K562 (cell line): Measurements from ENCODE around the gene RAB31. TPM values are rescaled to one million over a fixed set of nuclear protein-coding genes. Genes with fewer than 3 reads are reported as not detected.
A peak's percentile ranks its signal among the peaks of the same experiment; 100 is the strongest.

ENCODE experiments used
- ARNT ChIP-seq, 2 experiments: fragments of 450-650 bp; IDR thresholded peaks; 2 replicates each; pipeline ENCODE4 v1.6.1; 2016; ENCODE audit warnings: mild to moderate bottlenecking in 1 of 2
- BRCA1 ChIP-seq, 2 experiments: fragments of 450-650 bp in 1 of 2; sonication (generic) in 1 of 2; formaldehyde crosslinking in 1 of 2; IDR thresholded peaks; 2 replicates each; pipeline versions ENCODE4 v1.5.0 to v1.6.1; 2017 to 2020; ENCODE audit warnings: mild to moderate bottlenecking in 1 of 2, missing genetic modification reagents in 1 of 2
- CTCF ChIP-seq, 3 experiments: IDR thresholded peaks in 2 of 3; conservative IDR thresholded peaks in 1 of 3; 2 replicates each; pipeline ENCODE4 v1.5.1; 2011 to 2012; ENCODE audit warnings: low read length in 3 of 3, mild to moderate bottlenecking in 3 of 3, control low read depth in 2 of 3, improper control_type of control experiment in 1 of 3, inconsistent platforms in 1 of 3, low read depth in 1 of 3, mixed read lengths in 1 of 3, moderate library complexity in 1 of 3; ENCODE audit not compliant: insufficient read depth in 2 of 3
- MAFG ChIP-seq: fragments of 450-650 bp; conservative IDR thresholded peaks from 2 replicates; pipeline ENCODE4 v1.6.1; 2016; ENCODE audit warnings: missing genetic modification characterization, missing compliant biosample characterization
- MXI1 ChIP-seq: IDR thresholded peaks from 2 replicates; pipeline ENCODE4 v1.6.1; 2011; ENCODE audit warnings: low read depth, mild to moderate bottlenecking, improper control_type of control experiment, low read length
- NR4A1 ChIP-seq, 2 experiments: fragments of 250-450 bp in 1 of 2; fragments of 450-650 bp in 1 of 2; sonication (Bioruptor Pico) in 1 of 2; IDR thresholded peaks; 2 replicates each; pipeline versions ENCODE4 v1.4.0 to v1.6.1; 2016 to 2020; ENCODE audit warnings: mild to moderate bottlenecking in 2 of 2, missing compliant biosample characterization in 1 of 2, missing genetic modification characterization in 1 of 2, moderate library complexity in 1 of 2
- PHTF2 ChIP-seq: fragments of 250-450 bp; sonication (Bioruptor Pico); IDR thresholded peaks from 2 replicates; pipeline ENCODE4 v1.5.0; 2021; ENCODE audit warnings: mild to moderate bottlenecking
- SMARCA5 ChIP-seq: fragments of 450-650 bp; IDR thresholded peaks from 2 replicates; pipeline ENCODE4 v1.6.1; 2016
- ZBTB17 ChIP-seq: fragments of 450-650 bp; formaldehyde crosslinking; IDR thresholded peaks from 2 replicates; pipeline ENCODE4 v1.4.0; 2020; ENCODE audit warnings: mild to moderate bottlenecking
- ZBTB40 ChIP-seq, 2 experiments: fragments of 450-650 bp in 1 of 2; sonication (generic) in 1 of 2; formaldehyde crosslinking in 1 of 2; IDR thresholded peaks; 2 replicates each; pipeline versions ENCODE4 v1.7.1 to v1.9.0; 2016 to 2022; ENCODE audit warnings: inconsistent platforms in 1 of 2, mild to moderate bottlenecking in 1 of 2, missing genetic modification reagents in 1 of 2
- ZNF184 ChIP-seq: sonication (generic); formaldehyde crosslinking; IDR thresholded peaks from 2 replicates; pipeline ENCODE4 v1.5.0; 2020; ENCODE audit warnings: missing genetic modification reagents
- ZNF431 ChIP-seq: sonication (generic); formaldehyde crosslinking; IDR thresholded peaks from 2 replicates; pipeline ENCODE4 v1.8.0; 2022; ENCODE audit warnings: mild to moderate bottlenecking, missing genetic modification reagents
- polyA plus RNA-seq, 8 experiments: library from polyadenylated mRNA; depleted of rRNA in 4 of 8; stranded (reverse) in 5 of 8; unstranded in 3 of 8; fragments of >200 nt; fragmentation: Nextera tagmentation in 2 of 8; fragmentation: Illumina TruSeq in 1 of 8; extraction: Ambion mirVana in 2 of 8; extraction: Trizol in 1 of 8; gene quantifications; 2 replicates each; pipeline versions ENCODE4 v1.2.1 to v1.2.3, GENCODE V29; 2011 to 2014; ENCODE audit warnings: inconsistent platforms in 1 of 8, missing spikeins in 1 of 8
- total RNA-seq, 7 experiments: library from RNA; depleted of rRNA in 6 of 7; stranded (reverse); fragments of >200 nt in 6 of 7; fragmentation: Illumina TruSeq in 2 of 7; extraction: Trizol in 2 of 7; gene quantifications; 2 replicates each; pipeline versions ENCODE4 v1.2.1 to v1.2.3, GENCODE V29; 2011 to 2021; ENCODE audit warnings: low replicate concordance in 1 of 7

RAB31 gene
- total and polyA plus RNA-seq, 9 of the 15 experiments (the other 6 are each of a cell fraction or from before 2014, with no cell fraction given) = 20.7 to 70.4 (median 41.3) TPM

GRCh38 chr18:9898792-9899549, 190.9 kb downstream of the RAB31 start (continued):
- TF ChIP-seq ZBTB40 (IDR thresholded peaks at IDR 0.05) (peak; percentile 57; the same call in 1 of the 2 replicates), ZBTB40 (CRISPR knock-in tag; IDR thresholded peaks at IDR 0.05) (no peak), ZNF431 (CRISPR knock-in tag) (no peak), PHTF2 (CRISPR knock-in tag) (no peak), NR4A1 (CRISPR knock-in tag; IDR thresholded peaks at IDR 0.05) (no peak), NR4A1 (tag; IDR thresholded peaks at IDR 0.05) (peak; percentile 88; the same call in 1 of the 2 replicates), ARNT (IDR thresholded peaks at IDR 0.05) (peak in 1 of 2 experiments; percentile 88; a peak in 3 of 4 replicates), MXI1 (no peak), ZNF184 (no peak), CTCF (IDR thresholded peaks at IDR 0.05 in 2 of 3, conservative IDR thresholded peaks at IDR 0.05 in 1 of 3; ENCODE audit: insufficient read depth in 2 of 3, low read depth in 1 of 3, low read length in 3 of 3) (no peak; a peak in 1 of 6 replicates), SMARCA5 (0 out of 2 replicates have a peak, but pooled peaks have one; percentile 16), BRCA1 (IDR thresholded peaks at IDR 0.05) (no peak), BRCA1 (CRISPR knock-in tag; IDR thresholded peaks at IDR 0.05) (no peak), MAFG (tag) (peak; percentile 43; the same call in 1 of the 2 replicates), ZBTB17 (CRISPR knock-in tag) (no peak)
